Neural progenitor cell (in vitro differentiated cells): Measurements from ENCODE around the gene MEGF6. TPM values are rescaled to one million over a fixed set of nuclear protein-coding genes. Genes with fewer than 3 reads are reported as not detected.

Source experiments
- DNase-seq: peaks from one replicate; pipeline ENCODE4 v3.0.0-alpha.2; 2016; ENCODE audit warnings: low spot score
- H2AFZ ChIP-seq: fragments of 200-600 bp; sonication (generic); replicated peaks from 2 replicates; pipeline ENCODE4 v1.6.1; 2016; ENCODE audit warnings: antibody characterized with exemption
- H3F3A ChIP-seq: fragments of 200-600 bp; sonication (generic); 2 replicates; pipeline ENCODE4 v1.6.1; 2016; ENCODE audit warnings: antibody characterized with exemption, low read depth
- H3K27ac ChIP-seq: fragments of 200-600 bp; sonication (generic); 2 replicates; pipeline ENCODE4 v1.5.1; 2016; ENCODE audit warnings: mild to moderate bottlenecking
- H3K27me3 ChIP-seq: fragments of 200-600 bp; sonication (generic); 2 replicates; pipeline ENCODE4 v1.6.1; 2016; ENCODE audit warnings: mild to moderate bottlenecking, moderate library complexity
- H3K36me3 ChIP-seq: fragments of 200-600 bp; sonication (generic); 2 replicates; pipeline ENCODE4 v1.5.1; 2016
- H3K4me1 ChIP-seq: fragments of 200-600 bp; sonication (generic); 2 replicates; pipeline ENCODE4 v1.6.1; 2016; ENCODE audit warnings: mixed run types
- H3K4me2 ChIP-seq: fragments of 200-600 bp; sonication (generic); 2 replicates; pipeline ENCODE4 v1.6.1; 2016
- H3K4me3 ChIP-seq: fragments of 200-600 bp; sonication (generic); 2 replicates; pipeline ENCODE4 v1.5.1; 2016
- H3K79me2 ChIP-seq: fragments of 200-600 bp; sonication (generic); 2 replicates; pipeline ENCODE4 v1.6.1; 2016; ENCODE audit warnings: low read depth
- H3K9ac ChIP-seq: fragments of 200-600 bp; sonication (generic); 2 replicates; pipeline ENCODE4 v1.6.1; 2016
- H3K9me3 ChIP-seq: fragments of 200-600 bp; sonication (generic); 2 replicates; pipeline ENCODE4 v1.5.1; 2016; ENCODE audit warnings: low read depth
- H4K20me1 ChIP-seq: fragments of 200-600 bp; sonication (generic); 2 replicates; pipeline ENCODE4 v1.6.1; 2016; ENCODE audit warnings: low read depth
- H3K27ac Mint-ChIP-seq: 3 replicates; pipeline ENCODE4 v1.8.0; 2021; ENCODE audit warnings: mixed read lengths
- H3K27me3 Mint-ChIP-seq: 2 replicates; pipeline ENCODE4 v1.8.0; 2022; ENCODE audit warnings: low read depth, mild to moderate bottlenecking, inconsistent platforms, moderate library complexity, mixed read lengths; ENCODE audit not compliant: insufficient read depth
- H3K36me3 Mint-ChIP-seq: 3 replicates; pipeline ENCODE4 v1.8.0; 2021; ENCODE audit warnings: mixed read lengths
- H3K4me1 Mint-ChIP-seq: 3 replicates; pipeline ENCODE4 v1.8.0; 2021; ENCODE audit warnings: mixed read lengths
- H3K4me3 Mint-ChIP-seq: 3 replicates; pipeline ENCODE4 v1.8.0; 2021; ENCODE audit warnings: mild to moderate bottlenecking, moderate library complexity, mixed read lengths
- H3K9me3 Mint-ChIP-seq: 3 replicates; pipeline ENCODE4 v1.8.0; 2020; ENCODE audit warnings: mixed read lengths
- CTCF ChIP-seq: fragments of 200-600 bp; sonication (generic); IDR thresholded peaks from 2 replicates; pipeline ENCODE4 v1.5.1; 2017; ENCODE audit warnings: antibody characterized with exemption, mild to moderate bottlenecking
- EZH2 ChIP-seq: fragments of 200-600 bp; sonication (generic); IDR thresholded peaks from 2 replicates; pipeline ENCODE4 v1.6.1; 2017; ENCODE audit warnings: antibody characterized with exemption, mild to moderate bottlenecking, moderate library complexity
- EZH2phosphoT487 ChIP-seq: fragments of 200-600 bp; sonication (generic); IDR thresholded peaks from 2 replicates; pipeline ENCODE4 v1.6.1; 2017; ENCODE audit warnings: antibody characterized with exemption
- total RNA-seq: library from RNA; depleted of rRNA; stranded (reverse); fragments of >200 nt; gene quantifications from 2 replicates; pipeline ENCODE4 v1.2.3, GENCODE V29; 2015; ENCODE audit warnings: low replicate concordance

Gene MEGF6
- total RNA-seq, 1 donor from 2014 or later, result 1.7 TPM

DNA sequence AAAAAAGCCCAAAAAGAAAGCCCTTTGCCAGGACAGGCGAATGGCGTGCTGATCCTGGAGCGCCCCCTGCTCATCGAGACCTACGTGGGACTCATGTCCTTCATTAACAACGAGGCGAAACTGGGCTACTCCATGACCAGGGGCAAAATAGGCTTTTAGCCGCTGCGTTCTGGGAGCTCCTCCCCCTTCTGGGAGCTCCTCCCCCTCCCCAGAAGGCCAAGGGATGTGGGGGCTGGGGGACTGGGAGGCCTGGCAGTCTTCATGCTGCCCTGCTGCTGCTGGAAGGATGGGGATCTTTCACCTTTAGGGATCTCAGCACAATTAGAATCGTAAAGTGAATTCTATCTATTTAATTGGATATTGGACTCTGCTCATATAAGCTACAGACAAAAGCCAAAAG lies 17.1 kb upstream of the MEGF6 start:
- Histone ChIP-seq H3K79me2 (peaks cover 10% of the 10 kb centered on the region), H3F3A (peaks cover 18% of the 10 kb centered on the region), H3K36me3 (no peaks in the 10 kb centered on the region), H3K4me3 (no peak overlapping the region), H4K20me1 (peaks cover 6% of the 10 kb centered on the region), H3K4me1 (peaks cover 22% of the 10 kb centered on the region), H3K27ac (no peak overlapping the region), H3K9me3 (no peaks in the 10 kb centered on the region), H2AFZ (no peak overlapping the region), H3K27me3 (peaks cover 6% of the 10 kb centered on the region), H3K4me2 (no peak overlapping the region), H3K9ac (no peak overlapping the region)
- TF ChIP-seq EZH2 (no peak), CTCF (no peak), EZH2phosphoT487 (no peak)
- Mint-ChIP-seq H3K36me3 (peaks cover 4% of the 10 kb centered on the region), H3K27ac (no peak overlapping the region), H3K4me1 (peaks cover 10% of the 10 kb centered on the region), H3K4me3 (no peak overlapping the region), H3K9me3 (no peaks in the 10 kb centered on the region), H3K27me3 (peaks cover 2% of the 10 kb centered on the region)
- no peak for DNase-seq

- Histone ChIP-seq H3K27me3 (peaks cover 9% of the 10 kb centered on the region), H3K27ac (no peak overlapping the region), H3F3A (peaks cover 18% of the 10 kb centered on the region), H3K9me3 (no peaks in the 10 kb centered on the region), H2AFZ (no peak overlapping the region), H3K4me1 (peaks cover 25% of the 10 kb centered on the region), H3K4me3 (no peak overlapping the region), H3K9ac (no peak overlapping the region), H3K36me3 (no peaks in the 10 kb centered on the region), H3K4me2 (no peak overlapping the region), H3K79me2 (peaks cover 10% of the 10 kb centered on the region), H4K20me1 (peaks cover 6% of the 10 kb centered on the region)
- Mint-ChIP-seq H3K4me1 (peaks cover 17% of the 10 kb centered on the region), H3K36me3 (peaks cover 4% of the 10 kb centered on the region), H3K4me3 (no peak overlapping the region), H3K27ac (no peak overlapping the region), H3K27me3 (peaks cover 3% of the 10 kb centered on the region), H3K9me3 (no peaks in the 10 kb centered on the region)
- TF ChIP-seq CTCF (no peak), EZH2 (no peak), EZH2phosphoT487 (no peak)
- DNase-seq, result no peak
These were observed 16.4 kb upstream of the MEGF6 start for GRCh38 chr1:3627515-3628253.

- peaks cover 17% of the 10 kb centered on the region for H3K4me1 Mint-ChIP-seq
- Histone ChIP-seq H3K4me3 (peak overlapping the region; percentile 81), H3K79me2 (peaks cover 10% of the 10 kb centered on the region), H3K9ac (no peak overlapping the region), H2AFZ (no peak overlapping the region), H3K9me3 (no peaks in the 10 kb centered on the region), H3F3A (peaks cover 3% of the 10 kb centered on the region), H3K36me3 (no peaks in the 10 kb centered on the region), H4K20me1 (peaks cover 6% of the 10 kb centered on the region), H3K27ac (no peak overlapping the region), H3K4me1 (peaks cover 13% of the 10 kb centered on the region), H3K4me2 (peak overlapping the region; percentile 100), H3K27me3 (peaks cover 9% of the 10 kb centered on the region)
- H3K27me3 Mint-ChIP-seq, result peaks cover 3% of the 10 kb centered on the region
- DNase-seq, result no peak
- peak overlapping the region; percentile 96 for H3K4me3 Mint-ChIP-seq
- H3K9me3 Mint-ChIP-seq, result no peaks in the 10 kb centered on the region
- peaks cover 4% of the 10 kb centered on the region for H3K36me3 Mint-ChIP-seq
- no peak for TF ChIP-seq EZH2
- TF ChIP-seq EZH2phosphoT487, result no peak
- no peak for TF ChIP-seq CTCF
- H3K27ac Mint-ChIP-seq, result peak overlapping the region; percentile 34
These were observed 14.7 kb upstream of the MEGF6 start for GRCh38 chr1:3626025-3626424.
